K562 (cell line): ENCODE data around the gene OPA3. TPM values are rescaled to one million over a fixed set of nuclear protein-coding genes. Genes with fewer than 3 reads are reported as not detected.

Experiments
- ARID1B ChIP-seq: fragments of 450-650 bp; IDR thresholded peaks from 2 replicates; pipeline ENCODE4 v1.6.1; 2016; ENCODE audit warnings: antibody characterized with exemption, mild to moderate bottlenecking, inconsistent platforms
- BHLHE40 ChIP-seq: IDR thresholded peaks from 2 replicates; pipeline ENCODE4 v1.6.1; 2011; ENCODE audit warnings: low read length, improper control_type of control experiment
- C11orf30 ChIP-seq: fragments of 450-650 bp; IDR thresholded peaks from 2 replicates; pipeline ENCODE4 v1.6.1; 2016; ENCODE audit warnings: low read depth, mild to moderate bottlenecking
- GATAD2B ChIP-seq: fragments of 450-650 bp; IDR thresholded peaks from 2 replicates; pipeline ENCODE4 v1.6.1; 2017; ENCODE audit warnings: mild to moderate bottlenecking, borderline replicate concordance
- HNRNPLL ChIP-seq: fragments of 200-400 bp; formaldehyde crosslinking; IDR thresholded peaks from 2 replicates; pipeline ENCODE4 v1.6.1; 2017; ENCODE audit warnings: low read length, low read depth, mild to moderate bottlenecking; ENCODE audit not compliant: poor library complexity, severe bottlenecking
- LEF1 ChIP-seq: fragments of 450-650 bp; IDR thresholded peaks from 2 replicates; pipeline ENCODE4 v1.6.1; 2016; ENCODE audit warnings: mild to moderate bottlenecking
- MEF2A ChIP-seq: IDR thresholded peaks from 2 replicates; pipeline ENCODE4 v1.6.1; 2011; ENCODE audit warnings: low read depth, mild to moderate bottlenecking, low read length, moderate library complexity; ENCODE audit not compliant: control insufficient read depth
- MEF2D ChIP-seq: conservative IDR thresholded peaks from 2 replicates; pipeline ENCODE4 v1.6.1; 2016; ENCODE audit warnings: low read depth, missing genetic modification characterization, missing compliant biosample characterization
- MXI1 ChIP-seq: IDR thresholded peaks from 2 replicates; pipeline ENCODE4 v1.6.1; 2011; ENCODE audit warnings: low read depth, mild to moderate bottlenecking, improper control_type of control experiment, low read length
- OTX1 ChIP-seq: fragments of 450-650 bp; formaldehyde crosslinking; IDR thresholded peaks from 2 replicates; pipeline ENCODE4 v1.4.0; 2022; ENCODE audit warnings: mild to moderate bottlenecking
- PCBP2 ChIP-seq: fragments of 200-400 bp; formaldehyde crosslinking; IDR thresholded peaks from 2 replicates; pipeline ENCODE4 v1.6.1; 2018; ENCODE audit warnings: low read length, low read depth, mild to moderate bottlenecking, moderate library complexity; ENCODE audit not compliant: poor library complexity, severe bottlenecking
- PRMT5 ChIP-seq: sonication (generic); formaldehyde crosslinking; IDR thresholded peaks from 2 replicates; pipeline ENCODE4 v1.5.0; 2020; ENCODE audit warnings: missing genetic modification reagents
- RBM22 ChIP-seq: fragments of 200-400 bp; formaldehyde crosslinking; IDR thresholded peaks from 2 replicates; pipeline ENCODE4 v1.6.1; 2018; ENCODE audit warnings: low read length, low read depth; ENCODE audit not compliant: poor library complexity, severe bottlenecking
- SMAD3 ChIP-seq: fragments of 450-650 bp; formaldehyde crosslinking; conservative IDR thresholded peaks from 2 replicates; pipeline ENCODE4 v1.4.0; 2020; ENCODE audit warnings: mild to moderate bottlenecking
- XRCC5 ChIP-seq: fragments of 200-400 bp; formaldehyde crosslinking; IDR thresholded peaks from 2 replicates; pipeline ENCODE4 v1.6.1; 2017; ENCODE audit warnings: low read depth, mild to moderate bottlenecking, low read length
- polyA plus RNA-seq, 8 experiments: library from polyadenylated mRNA; depleted of rRNA in 4 of 8; stranded (reverse) in 5 of 8; unstranded in 3 of 8; fragments of >200 nt; fragmentation: Nextera tagmentation in 2 of 8; fragmentation: Illumina TruSeq in 1 of 8; extraction: Ambion mirVana in 2 of 8; extraction: Trizol in 1 of 8; gene quantifications; 2 replicates each; pipeline versions ENCODE4 v1.2.1 to v1.2.3, GENCODE V29; 2011 to 2014; ENCODE audit warnings: inconsistent platforms in 1 of 8, missing spikeins in 1 of 8
- total RNA-seq, 7 experiments: library from RNA; depleted of rRNA in 6 of 7; stranded (reverse); fragments of >200 nt in 6 of 7; fragmentation: Illumina TruSeq in 2 of 7; extraction: Trizol in 2 of 7; gene quantifications; 2 replicates each; pipeline versions ENCODE4 v1.2.1 to v1.2.3, GENCODE V29; 2011 to 2021; ENCODE audit warnings: low replicate concordance in 1 of 7
- TF ChIP-seq, protein P1 (sequence below), 2 experiments: fragments of 450-650 bp in 1 of 2; sonication (generic) in 1 of 2; formaldehyde crosslinking in 1 of 2; IDR thresholded peaks in 1 of 2; conservative IDR thresholded peaks in 1 of 2; 2 replicates each; pipeline versions ENCODE4 v1.6.1 to v1.8.1; 2016 to 2023; ENCODE audit warnings: mild to moderate bottlenecking in 2 of 2, moderate library complexity in 2 of 2, inconsistent platforms in 1 of 2, missing genetic modification reagents in 1 of 2
- TF ChIP-seq, protein P2 (sequence below): fragments of 450-650 bp; IDR thresholded peaks from 2 replicates; pipeline ENCODE4 v1.6.1; 2018; ENCODE audit not compliant: partially characterized antibody
- TF ChIP-seq, protein P3 (sequence below), 2 experiments: fragments of 450-650 bp; IDR thresholded peaks; 2 replicates each; pipeline ENCODE4 v1.6.1; 2016
- TF ChIP-seq, protein P4 (sequence below): fragments of 250-450 bp; sonication (Bioruptor Pico); IDR thresholded peaks from 2 replicates; pipeline ENCODE4 v1.5.0; 2020; ENCODE audit warnings: mild to moderate bottlenecking, borderline replicate concordance

OPA3 gene
- total and polyA plus RNA-seq, 9 of the 15 experiments (the other 6 are each of a cell fraction or from before 2014, with no cell fraction given): 1.4 to 18.8 (median 9.0) TPM

DNA sequence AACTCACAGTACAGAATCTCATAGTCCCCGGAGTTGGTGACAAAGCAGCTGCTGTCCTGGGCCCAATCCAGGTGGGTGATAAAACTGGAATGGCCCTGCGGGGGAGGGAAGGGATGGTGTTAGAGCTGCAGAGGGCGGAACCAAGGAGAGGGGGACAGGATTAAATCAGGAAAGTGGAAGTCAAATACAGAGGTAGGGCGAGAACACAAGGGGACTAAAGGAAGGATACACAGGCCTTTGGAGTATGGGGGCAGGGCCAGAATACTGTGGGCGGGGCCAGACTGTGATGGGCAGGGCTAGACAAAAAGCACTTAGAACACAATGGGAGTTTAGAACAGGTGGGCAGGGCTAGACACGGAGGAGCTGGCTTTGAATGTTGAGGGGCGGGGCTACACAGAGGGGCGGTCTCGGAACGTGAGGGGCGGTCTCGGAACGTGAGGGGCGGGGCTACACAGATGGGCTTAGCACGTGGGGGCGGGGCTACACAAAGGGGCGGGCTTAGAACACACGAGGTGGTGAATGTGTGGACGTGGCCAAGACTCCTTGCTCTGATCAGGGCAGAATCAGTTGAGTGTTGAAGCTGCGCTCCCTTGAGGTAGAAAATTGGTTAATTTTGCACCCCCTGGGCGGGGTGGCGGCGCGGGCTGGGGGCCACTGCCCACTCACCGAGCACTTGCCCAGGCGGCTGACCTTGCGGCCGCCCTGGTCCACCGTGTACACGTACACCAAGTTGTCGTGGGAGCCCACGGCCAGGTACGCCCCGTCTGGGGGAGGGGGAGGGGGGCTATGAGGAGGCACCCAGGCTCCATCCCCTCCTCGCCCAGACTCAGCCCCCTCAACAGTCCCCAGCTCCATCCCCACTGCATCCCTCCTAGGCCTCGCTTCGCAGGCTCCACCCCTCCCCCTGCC lies 31.4 kb upstream of the OPA3 start (continued):
- TF ChIP-seq RBM22 (peak; percentile 81), MXI1 (no peak), BHLHE40 (peak; percentile 99), HNRNPLL (no peak), SMAD3 (CRISPR knock-in tag) (no peak), LEF1 (no peak), MEF2D (no peak), XRCC5 (no peak), OTX1 (no peak), PRMT5 (CRISPR knock-in tag) (no peak), PCBP2 (no peak), C11orf30 (no peak), GATAD2B (no peak), MEF2A (no peak), ARID1B (0 out of 2 replicates have a peak, but pooled peaks have one; percentile 17)
- TF ChIP-seq, protein P1, sequence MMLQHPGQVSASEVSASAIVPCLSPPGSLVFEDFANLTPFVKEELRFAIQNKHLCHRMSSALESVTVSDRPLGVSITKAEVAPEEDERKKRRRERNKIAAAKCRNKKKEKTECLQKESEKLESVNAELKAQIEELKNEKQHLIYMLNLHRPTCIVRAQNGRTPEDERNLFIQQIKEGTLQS (IDR thresholded peaks at IDR 0.05): no peak
- TF ChIP-seq, protein P1 (CRISPR knock-in tag; conservative IDR thresholded peaks at IDR 0.05): no peak
- TF ChIP-seq, protein P2, sequence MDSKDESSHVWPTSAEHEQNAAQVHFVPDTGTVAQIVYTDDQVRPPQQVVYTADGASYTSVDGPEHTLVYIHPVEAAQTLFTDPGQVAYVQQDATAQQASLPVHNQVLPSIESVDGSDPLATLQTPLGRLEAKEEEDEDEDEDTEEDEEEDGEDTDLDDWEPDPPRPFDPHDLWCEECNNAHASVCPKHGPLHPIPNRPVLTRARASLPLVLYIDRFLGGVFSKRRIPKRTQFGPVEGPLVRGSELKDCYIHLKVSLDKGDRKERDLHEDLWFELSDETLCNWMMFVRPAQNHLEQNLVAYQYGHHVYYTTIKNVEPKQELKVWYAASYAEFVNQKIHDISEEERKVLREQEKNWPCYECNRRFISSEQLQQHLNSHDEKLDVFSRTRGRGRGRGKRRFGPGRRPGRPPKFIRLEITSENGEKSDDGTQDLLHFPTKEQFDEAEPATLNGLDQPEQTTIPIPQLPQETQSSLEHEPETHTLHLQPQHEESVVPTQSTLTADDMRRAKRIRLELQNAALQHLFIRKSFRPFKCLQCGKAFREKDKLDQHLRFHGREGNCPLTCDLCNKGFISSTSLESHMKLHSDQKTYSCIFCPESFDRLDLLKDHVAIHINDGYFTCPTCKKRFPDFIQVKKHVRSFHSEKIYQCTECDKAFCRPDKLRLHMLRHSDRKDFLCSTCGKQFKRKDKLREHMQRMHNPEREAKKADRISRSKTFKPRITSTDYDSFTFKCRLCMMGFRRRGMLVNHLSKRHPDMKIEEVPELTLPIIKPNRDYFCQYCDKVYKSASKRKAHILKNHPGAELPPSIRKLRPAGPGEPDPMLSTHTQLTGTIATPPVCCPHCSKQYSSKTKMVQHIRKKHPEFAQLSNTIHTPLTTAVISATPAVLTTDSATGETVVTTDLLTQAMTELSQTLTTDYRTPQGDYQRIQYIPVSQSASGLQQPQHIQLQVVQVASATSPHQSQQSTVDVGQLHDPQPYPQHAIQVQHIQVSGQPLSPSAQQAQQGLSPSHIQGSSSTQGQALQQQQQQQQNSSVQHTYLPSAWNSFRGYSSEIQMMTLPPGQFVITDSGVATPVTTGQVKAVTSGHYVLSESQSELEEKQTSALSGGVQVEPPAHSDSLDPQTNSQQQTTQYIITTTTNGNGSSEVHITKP: peak; percentile 87
- TF ChIP-seq, protein P3, sequence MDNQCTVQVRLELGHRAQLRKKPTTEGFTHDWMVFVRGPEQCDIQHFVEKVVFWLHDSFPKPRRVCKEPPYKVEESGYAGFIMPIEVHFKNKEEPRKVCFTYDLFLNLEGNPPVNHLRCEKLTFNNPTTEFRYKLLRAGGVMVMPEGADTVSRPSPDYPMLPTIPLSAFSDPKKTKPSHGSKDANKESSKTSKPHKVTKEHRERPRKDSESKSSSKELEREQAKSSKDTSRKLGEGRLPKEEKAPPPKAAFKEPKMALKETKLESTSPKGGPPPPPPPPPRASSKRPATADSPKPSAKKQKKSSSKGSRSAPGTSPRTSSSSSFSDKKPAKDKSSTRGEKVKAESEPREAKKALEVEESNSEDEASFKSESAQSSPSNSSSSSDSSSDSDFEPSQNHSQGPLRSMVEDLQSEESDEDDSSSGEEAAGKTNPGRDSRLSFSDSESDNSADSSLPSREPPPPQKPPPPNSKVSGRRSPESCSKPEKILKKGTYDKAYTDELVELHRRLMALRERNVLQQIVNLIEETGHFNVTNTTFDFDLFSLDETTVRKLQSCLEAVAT (IDR thresholded peaks at IDR 0.05): no peak
- TF ChIP-seq, protein P4, sequence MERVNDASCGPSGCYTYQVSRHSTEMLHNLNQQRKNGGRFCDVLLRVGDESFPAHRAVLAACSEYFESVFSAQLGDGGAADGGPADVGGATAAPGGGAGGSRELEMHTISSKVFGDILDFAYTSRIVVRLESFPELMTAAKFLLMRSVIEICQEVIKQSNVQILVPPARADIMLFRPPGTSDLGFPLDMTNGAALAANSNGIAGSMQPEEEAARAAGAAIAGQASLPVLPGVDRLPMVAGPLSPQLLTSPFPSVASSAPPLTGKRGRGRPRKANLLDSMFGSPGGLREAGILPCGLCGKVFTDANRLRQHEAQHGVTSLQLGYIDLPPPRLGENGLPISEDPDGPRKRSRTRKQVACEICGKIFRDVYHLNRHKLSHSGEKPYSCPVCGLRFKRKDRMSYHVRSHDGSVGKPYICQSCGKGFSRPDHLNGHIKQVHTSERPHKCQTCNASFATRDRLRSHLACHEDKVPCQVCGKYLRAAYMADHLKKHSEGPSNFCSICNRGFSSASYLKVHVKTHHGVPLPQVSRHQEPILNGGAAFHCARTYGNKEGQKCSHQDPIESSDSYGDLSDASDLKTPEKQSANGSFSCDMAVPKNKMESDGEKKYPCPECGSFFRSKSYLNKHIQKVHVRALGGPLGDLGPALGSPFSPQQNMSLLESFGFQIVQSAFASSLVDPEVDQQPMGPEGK: no peak
